Right renal cortex interstitium (tissue), 3 donors: ENCODE data around the gene DCBLD2. TPM values are rescaled to one million over a fixed set of nuclear protein-coding genes. Genes with fewer than 3 reads are reported as not detected.

Experiments
- DNase-seq, 3 donors: peaks; one replicate each; pipeline ENCODE4 v3.0.0-alpha.2; 2013; ENCODE audit warnings: low read depth in 3 of 3, low spot score in 2 of 3
- polyA plus RNA-seq, 3 donors: library from polyadenylated mRNA; unstranded; fragments of 120-200 nt; gene quantifications; one replicate each; pipeline ENCODE4 v1.2.1, GENCODE V29; 2013; ENCODE audit not compliant: insufficient read length in 3 of 3

DCBLD2 gene
- polyA plus RNA-seq, 3 donors: 49.2 to 51.9 (median 51.3) TPM

DNA sequence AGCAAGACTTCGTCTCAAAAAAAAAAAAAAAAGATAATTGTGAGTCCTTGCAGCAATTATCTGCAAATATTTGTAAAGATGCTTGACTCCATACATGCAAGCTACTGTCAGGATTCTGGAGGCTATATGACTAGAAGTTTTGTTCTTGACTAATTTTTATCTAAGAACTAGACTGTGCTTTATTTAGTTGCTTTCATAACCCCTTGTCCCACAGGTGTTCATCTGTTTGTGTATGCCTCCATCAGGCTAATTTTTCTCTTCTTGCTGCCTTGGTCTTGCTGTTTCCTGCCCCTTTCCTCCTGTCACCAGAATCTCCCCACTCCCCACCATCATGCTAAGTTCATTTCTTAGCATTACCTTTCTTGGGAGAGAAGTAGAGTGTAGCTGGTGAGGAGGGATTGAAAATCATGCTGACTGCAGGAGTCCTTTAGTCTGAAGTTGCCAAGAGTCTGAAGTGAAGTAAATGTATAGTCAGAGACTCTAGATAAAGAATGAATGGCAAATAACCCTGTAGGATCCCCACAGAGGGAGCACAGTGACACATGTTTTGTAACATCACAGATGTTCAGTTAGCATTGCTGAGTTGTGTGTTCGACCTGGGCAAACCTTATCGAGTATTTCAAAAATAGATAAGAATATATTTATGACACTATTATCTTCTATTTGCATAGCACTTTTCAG lies 125.9 kb downstream of the DCBLD2 start:
- DNase-seq: no peak

DNA sequence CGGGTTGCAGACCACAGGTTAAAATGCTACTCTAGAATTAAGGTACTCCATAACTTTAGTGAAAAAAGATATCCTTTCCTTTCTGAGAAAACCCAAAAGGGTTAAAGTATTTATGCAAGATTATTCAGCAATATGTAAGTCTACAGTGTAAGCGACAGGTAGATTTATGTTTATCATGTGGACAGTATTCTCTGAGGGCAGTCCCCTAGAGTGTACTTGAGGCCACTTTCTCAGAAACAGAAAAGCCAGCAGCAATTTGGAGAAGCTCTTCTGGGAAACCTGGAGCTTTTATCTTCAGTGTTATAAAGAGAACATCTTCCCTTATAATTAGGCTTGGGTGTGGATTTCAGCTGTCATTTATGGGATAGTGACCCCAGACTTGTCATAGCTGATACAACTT lies 129.5 kb downstream of the DCBLD2 start:
- no peak for DNase-seq

DNA sequence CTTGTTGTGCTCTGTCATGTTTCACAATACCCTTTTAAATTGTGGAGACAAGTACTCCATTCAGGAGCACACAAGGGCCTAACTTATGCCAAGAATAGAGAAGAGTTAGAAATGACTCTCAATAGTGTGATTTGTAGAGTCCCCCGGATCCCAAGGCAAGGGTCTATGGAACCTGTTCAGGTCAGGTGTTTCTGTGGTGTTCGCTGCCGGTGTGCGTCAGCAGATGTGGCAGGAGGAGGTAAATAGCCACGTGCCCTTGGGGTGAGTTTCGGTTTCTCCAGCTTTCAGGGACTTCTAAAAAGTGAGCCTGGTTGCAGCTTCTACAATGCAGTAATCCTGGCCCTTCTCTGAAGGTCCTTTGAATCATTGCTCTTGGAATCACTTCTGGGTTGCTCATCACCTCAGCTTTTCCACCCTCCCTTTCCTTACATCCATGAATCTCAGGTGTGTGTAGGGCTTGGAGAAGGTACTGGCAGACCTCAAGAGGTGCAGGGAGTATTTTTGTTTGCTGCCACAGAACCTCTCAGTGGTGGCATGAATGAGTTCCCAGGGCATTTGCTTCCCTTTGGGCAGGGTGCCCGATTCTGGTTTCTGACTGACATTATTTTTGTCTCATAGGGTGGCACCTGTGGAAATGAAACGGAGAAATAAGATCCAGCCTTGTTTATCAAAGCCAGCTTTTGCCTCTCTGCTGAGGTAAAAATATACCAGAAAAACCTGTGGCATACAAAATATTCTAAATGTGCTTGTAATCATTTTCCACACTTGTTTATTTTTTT lies 131.0 kb downstream of the DCBLD2 start:
- no peak for DNase-seq

DNA sequence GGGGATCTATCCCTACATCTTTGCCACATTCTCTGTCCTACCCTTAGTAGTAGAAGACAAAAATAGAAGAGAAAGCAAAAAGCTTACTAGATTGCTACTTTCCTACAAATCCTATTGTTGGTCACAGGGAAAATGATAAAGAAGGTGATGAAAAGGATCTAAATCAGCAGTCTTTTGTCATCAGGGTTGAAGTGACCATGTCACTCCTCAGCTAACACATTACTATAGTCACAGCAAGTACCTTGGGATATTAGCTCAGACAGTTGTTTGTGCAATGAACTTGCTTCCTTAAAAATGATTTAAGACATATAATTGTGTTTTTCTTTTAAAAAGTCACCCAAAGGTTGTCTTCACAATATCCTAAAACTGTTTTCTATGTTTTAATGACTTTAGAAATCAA lies 132.0 kb downstream of the DCBLD2 start:
- DNase-seq: no peak

DNA sequence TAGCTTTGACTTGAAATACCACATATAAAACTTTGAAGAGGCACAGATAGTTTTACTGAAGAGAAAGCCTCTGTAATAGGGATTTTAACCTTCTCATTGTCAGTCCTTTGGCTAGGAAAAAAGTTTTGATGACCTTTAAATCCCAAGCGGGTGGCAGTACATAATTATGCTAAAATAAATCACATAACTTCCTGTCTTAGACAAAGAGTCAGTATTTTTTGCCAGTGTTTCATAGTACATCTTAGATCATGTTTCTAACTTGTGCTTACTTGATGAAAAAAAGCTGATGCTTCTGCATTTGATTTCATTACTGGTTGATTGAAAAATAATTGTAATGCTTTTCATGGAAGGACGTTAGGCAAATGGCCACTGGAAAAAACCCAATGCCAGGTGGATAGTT lies 132.5 kb downstream of the DCBLD2 start:
- DNase-seq: no peak

DNA sequence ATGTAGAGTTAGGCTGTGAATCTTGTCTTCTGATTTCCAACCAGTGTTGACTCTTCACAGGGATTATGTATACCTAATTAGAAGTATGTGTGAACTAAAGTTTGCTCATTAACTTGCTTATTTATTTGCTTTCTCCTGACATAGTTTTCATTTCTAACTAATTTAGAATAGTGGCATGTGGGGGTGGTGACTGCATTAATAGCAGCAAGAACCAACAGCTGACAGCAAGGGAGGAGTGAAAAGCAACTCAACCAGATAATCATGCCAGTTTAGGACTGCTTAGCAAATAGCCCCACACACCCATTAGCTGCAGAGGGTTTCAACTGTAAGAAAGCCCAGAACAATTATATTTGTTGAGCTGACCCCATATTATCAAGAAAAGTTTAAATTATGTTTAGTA lies 134.6 kb downstream of the DCBLD2 start:
- no peak for DNase-seq

DNA sequence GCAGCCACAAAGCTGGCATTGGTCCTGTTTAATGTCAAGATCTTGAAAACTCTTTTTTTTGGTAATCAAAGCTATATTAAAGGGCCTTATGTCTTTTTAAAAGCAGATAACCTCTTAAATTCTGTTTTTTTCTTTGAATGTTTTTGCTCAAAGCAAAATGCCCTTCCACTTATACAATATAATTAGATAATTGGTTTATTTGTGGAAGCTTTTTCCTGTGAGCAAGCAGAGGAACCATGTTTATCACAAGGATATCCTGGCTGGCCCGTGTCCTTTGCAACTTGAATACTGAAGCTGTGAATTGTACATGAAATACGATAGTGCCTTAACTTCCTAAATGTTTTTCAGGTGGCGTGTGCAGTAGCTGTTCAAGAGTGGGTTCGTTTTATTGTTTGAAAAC lies 135.8 kb downstream of the DCBLD2 start:
- DNase-seq: no peak

DNA sequence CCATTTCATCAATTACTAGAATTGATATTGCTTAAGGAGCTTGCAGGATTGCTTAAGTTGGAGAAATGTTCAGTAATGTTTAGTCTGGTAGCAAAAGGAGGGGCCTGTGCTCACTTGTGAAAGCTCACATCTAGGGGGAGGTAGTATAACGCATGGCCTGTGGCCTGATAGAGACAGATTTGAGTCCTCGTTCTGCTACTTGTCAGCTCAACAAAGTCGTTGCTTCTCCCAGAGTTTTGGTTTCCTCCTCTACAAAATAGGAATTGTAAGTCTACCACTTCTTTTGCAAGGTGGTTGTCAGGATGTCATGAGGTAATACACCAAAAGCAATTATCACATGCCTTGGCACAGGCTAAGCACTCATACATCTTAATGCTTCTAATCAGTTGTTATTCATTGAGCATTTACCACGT lies 137.0 kb downstream of the DCBLD2 start:
- DNase-seq: no peak

DNA sequence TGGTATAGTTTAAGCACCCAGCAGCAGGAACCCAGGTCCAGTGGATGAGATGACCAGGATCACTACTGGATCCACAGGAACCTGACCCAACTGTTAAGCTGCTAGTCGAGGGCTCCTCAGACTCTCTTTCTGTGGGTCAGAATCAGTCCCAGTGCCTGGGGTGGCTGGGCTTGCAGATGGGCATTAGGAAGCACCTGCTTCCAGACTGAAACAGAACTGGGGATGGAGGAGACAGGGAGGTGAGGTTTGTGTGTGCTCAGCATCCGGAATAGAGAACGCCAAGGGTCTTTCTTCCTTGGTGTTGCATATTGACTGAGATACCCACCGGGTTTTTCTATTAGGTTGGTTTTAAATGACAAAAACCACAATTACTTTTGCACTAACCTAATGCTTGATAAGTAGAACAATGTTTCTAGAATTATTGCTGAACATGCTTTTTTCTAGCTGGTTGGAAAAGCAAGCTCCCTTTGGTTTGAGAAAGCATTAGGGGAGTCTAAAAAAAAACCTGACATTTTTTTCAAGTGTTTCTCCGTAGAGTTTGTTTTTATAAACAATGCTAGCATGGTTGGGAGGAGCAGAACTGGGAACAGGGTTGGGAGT lies 137.6 kb downstream of the DCBLD2 start:
- DNase-seq: no peak

DNA sequence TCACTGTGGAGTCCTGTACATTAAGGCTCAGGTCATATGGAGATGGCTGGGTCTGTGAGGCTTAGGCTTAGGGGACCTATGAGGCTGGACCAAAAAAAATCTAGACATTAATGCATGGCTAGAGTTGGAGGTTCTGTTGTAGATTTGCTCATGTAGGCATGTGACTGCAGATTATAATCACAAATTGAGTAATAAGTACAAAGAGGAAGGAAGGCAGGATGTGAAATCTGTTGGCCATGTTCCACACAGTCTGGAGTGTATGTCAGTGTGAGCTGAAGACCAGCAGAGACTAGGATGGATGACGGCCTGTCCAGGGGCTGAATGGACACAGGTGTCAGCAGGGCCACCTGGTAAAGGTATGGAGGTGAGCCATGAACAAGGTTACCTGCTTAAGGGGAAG lies 138.4 kb downstream of the DCBLD2 start, which contains the start of gene ST3GAL6:
Gene ST3GAL6 (plus strand): TSS at position 265 of the 400 bp plus-strand sequence. CDS start 5,101 bp downstream, outside the sequence.
- DNase-seq: no peak

DNA sequence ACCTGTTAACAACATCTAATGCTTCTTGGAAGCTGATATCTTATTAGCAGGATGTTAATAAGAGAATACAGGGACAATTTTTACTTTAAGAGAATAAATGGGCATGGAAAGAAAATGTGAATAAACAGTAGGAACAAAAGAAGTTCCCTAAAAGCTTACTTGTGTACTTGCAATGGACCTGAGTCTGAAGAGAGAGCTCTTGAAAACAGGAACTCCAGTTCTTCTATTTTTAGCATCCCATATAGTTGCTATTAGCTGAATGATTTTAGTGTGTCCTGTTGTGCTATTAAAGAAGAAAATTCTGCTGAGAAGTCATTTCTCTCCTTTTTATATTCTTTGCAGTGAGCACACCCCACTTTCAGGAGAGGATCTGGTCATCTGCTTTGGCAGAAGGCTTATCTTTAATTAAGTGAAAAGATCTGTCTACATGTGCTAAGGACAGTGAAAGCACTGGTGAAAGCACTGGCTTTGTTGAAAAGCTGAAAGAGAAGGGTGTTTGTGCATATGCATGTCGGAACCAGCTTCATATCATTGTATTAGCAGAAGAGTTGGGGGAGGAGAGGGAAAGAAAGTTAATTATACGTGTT lies 139.8 kb downstream of the DCBLD2 start:
- no peak for DNase-seq

DNA sequence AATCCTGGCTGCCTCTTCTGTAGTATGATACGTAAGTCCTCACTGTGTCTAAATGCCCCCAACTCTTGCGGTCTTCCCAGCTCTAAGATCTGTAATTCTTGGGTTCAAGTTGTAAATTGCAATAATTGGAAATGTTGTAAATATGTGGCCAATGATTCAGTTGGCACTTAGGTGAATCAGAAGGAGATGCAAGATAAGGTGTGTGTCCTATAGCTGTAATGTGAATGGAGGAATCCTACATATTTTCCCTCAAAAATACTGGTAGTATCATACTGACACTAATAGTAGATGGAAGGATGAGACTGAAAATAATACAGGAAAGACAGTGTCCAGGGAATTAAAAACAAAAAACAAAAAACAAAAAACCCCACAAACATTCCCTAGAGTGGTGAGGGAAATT lies 141.9 kb downstream of the DCBLD2 start:
- DNase-seq: no peak

DNA sequence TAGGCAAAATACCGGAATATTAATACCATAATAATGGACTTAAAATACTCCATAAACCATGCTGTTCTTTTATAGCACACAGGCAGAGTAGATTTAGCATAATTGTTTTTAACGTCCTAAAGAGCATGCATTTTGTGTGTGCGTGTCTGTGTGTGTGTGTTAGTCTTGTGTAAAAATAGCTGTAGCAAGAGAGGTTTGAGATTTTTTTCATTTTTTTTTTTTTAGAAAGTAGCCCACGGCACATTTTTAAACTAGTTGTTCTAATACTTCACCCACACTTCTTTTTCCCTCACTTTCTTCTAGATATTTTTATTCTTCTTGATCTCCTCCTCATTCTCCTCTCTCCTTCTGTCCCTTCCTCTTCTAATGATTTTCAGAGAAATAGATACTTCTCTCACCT lies 145.9 kb downstream of the DCBLD2 start:
- no peak for DNase-seq

DNA sequence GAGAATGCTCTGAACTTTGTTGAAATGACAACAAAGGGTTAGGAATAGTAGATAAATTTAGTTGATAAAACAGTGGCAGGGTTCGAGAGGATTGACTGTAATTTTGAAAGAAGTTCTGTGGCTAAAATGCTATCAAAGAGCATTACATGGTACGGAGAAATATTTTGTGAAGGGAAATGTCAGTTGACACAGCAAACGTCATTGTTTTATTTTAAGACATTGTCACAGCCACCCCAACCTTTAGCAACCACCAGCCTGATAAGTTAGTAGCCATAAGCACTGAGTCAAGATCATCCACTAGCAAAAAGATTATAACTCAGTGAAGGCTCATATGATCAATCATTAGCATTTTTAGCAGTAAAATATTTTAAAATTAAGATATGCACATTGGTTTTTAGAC lies 147.0 kb downstream of the DCBLD2 start:
- no peak for DNase-seq

DNA sequence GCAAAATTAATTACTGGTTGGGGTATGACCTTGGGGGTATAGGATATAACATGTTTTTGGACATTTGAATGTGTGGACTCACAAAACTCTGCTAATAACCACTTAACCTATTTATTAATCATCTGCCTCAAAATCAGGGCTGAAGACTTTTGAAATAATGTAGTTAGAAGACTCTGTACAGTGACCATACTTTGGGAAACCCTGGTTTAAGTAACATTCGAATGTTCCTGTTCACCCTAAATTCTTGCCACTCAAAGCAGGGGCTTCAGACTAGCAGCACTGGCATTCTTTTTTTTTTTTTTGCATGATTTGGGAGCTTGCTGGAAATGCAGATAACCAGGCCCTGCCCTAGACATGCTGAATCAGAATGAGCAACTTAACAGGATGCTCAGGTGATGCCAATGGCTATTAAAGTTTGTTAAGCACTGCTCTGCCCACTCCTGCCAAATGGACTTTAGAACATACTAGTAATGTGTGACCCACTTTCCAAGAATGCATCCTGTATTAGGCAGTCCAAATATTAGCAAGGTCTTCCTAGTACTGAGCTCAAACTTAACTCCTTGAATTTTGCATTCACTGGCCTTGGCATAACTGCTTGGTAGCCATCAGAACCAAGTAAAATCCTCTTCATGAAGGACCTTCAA lies 151.1 kb downstream of the DCBLD2 start:
- no peak for DNase-seq

DNA sequence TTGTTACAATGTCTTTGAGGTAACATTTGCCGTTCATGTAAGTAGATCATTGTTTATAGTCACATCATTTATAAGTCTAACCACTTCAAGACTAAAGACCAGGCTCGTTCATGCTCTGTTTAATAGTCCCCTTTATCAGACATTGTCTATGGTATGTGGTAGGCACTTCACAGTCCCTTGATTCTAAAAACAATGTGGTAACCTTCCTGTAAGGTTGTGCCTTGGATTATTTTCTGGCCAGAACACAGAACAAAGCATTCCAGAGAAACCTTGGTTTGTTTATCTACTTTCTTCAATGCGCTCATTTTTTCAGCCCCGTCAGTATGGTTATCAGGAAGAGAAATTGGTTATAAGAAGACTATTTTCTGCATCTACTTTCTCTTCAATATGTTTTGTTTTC lies 154.6 kb downstream of the DCBLD2 start:
- DNase-seq: no peak

DNA sequence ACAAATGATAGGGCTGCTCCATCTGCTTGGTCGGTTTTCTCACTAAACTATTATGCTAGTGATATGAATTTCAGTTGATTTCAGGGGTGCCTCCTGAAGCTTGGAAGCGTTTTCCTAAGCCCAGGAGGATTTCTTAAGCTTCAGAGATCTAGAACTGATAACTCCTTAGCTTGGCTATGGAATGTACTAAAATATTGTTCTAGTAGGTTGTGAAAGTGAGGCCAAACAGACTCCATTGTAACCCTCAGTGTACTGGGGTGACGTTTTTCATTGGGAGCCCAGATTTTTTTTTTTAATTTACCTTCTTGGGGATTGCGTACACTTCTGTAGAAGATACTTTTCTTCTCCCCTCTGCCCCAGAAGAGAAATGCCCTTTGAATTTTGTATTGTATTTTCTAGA lies 155.4 kb downstream of the DCBLD2 start:
- no peak for DNase-seq
